ENCODE results near the gene PDLIM5. TPM values are rescaled to one million over a fixed set of nuclear protein-coding genes. Genes with fewer than 3 reads are reported as not detected.
A peak's percentile ranks its signal among the peaks of the same experiment; 100 is the strongest.

PDLIM5 gene
- total RNA-seq, 1 experiment from 2014 or later = 58.0 TPM

- no peak overlapping the region for H4K8ac ChIP-seq (replicated peaks; ENCODE audit: insufficient read length, low read depth, low read length)
- peak overlapping the region; percentile 73 to 97 (median 84) for H3K27ac Mint-ChIP-seq
- peak overlapping the region in 1 of 2 experiments; percentile 1; a peak in 2 of 5 replicates for H3K4me3 Mint-ChIP-seq
- no peak overlapping the region for H2AK5ac ChIP-seq (ENCODE audit: insufficient read length, low read length)
- no peak for DNase-seq
- H3K23ac ChIP-seq (ENCODE audit: insufficient read length, low read depth, low read length) = no peak overlapping the region
- H3K79me1 ChIP-seq (ENCODE audit: insufficient read depth, low read depth, low read length, poor library complexity, severe bottlenecking) = peaks cover 1% of the 10 kb centered on the region
- H2BK15ac ChIP-seq (ENCODE audit: low read depth, low read length) = no peak overlapping the region
- H3K4me1 Mint-ChIP-seq = peaks cover 52 to 53% of the 10 kb centered on the region in 2 experiments
- H4K5ac ChIP-seq (ENCODE audit: insufficient read length, low read depth, low read length) = no peak overlapping the region
- no peak overlapping the region for H2AFZ ChIP-seq (ENCODE audit: low read length)
- H3K9me3 Mint-ChIP-seq = no peaks in the 10 kb centered on the region
- H3K9ac ChIP-seq (ENCODE audit: extremely low read depth, insufficient read length, low read length) = no peak overlapping the region
- H3K27me3 ChIP-seq (ENCODE audit: insufficient read depth, low read length) = no peaks in the 10 kb centered on the region
- H4K20me1 ChIP-seq (ENCODE audit: control insufficient read depth, insufficient read depth, insufficient read length) = no peaks in the 10 kb centered on the region
- no peak overlapping the region for H3K4ac ChIP-seq (ENCODE audit: low read depth, low read length)
- no peak overlapping the region for H3K56ac ChIP-seq (ENCODE audit: insufficient read length, low read depth, low read length)
- no peak overlapping the region for H3K14ac ChIP-seq (ENCODE audit: insufficient read depth, low read length)
- no peaks in the 10 kb centered on the region for H3K9me3 ChIP-seq (ENCODE audit: control insufficient read depth, low read depth, low read length)
- H3K4me2 ChIP-seq (ENCODE audit: insufficient read depth, insufficient read length, low read length) = peak overlapping the region; percentile 23
- no peak overlapping the region for H3K27ac ChIP-seq (ENCODE audit: insufficient read length, low read depth, low read length)
- H3K36me3 Mint-ChIP-seq (ENCODE audit: insufficient read depth in 1 of 3, low read depth in 3 of 3) = peaks cover 0 to 3% (median 2%) of the 10 kb centered on the region in 3 experiments; a peak in 3 of 7 replicates
- no peak overlapping the region for H3T11ph ChIP-seq (ENCODE audit: low read length)
- H3K4me1 ChIP-seq (ENCODE audit: insufficient read depth, low read length) = peaks cover 11% of the 10 kb centered on the region; the same call in 1 of the 2 replicates
- H3K23me2 ChIP-seq (ENCODE audit: insufficient read length, low read depth, low read length, poor library complexity, severe bottlenecking) = no peaks in the 10 kb centered on the region
- no peak overlapping the region for H4K91ac ChIP-seq (ENCODE audit: insufficient read length, low read depth, low read length)
- no peak overlapping the region for H2BK5ac ChIP-seq (ENCODE audit: insufficient read length, low read length)
- TF ChIP-seq CTCF (conservative IDR thresholded peaks at IDR 0.05) = no peak
- H2BK20ac ChIP-seq (ENCODE audit: low read depth, low read length, poor library complexity, severe bottlenecking) = no peak overlapping the region
- H3K18ac ChIP-seq (ENCODE audit: insufficient read length, low read depth, low read length) = no peak overlapping the region
- no peaks in the 10 kb centered on the region for H3K79me2 ChIP-seq (ENCODE audit: insufficient read depth, low read length)
- H2BK12ac ChIP-seq (ENCODE audit: insufficient read length, low read depth, low read length) = no peak overlapping the region
- WGBS (ENCODE audit: extremely low coverage, insufficient read length, low lambda C conversion rate) = no CpG with 5 or more reads among the region's 1 CpG
- no peaks in the 10 kb centered on the region for H3K27me3 Mint-ChIP-seq (ENCODE audit: low read depth)
- H2BK120ac ChIP-seq (ENCODE audit: low read depth, low read length, poor library complexity, severe bottlenecking) = no peak overlapping the region
Measured at GRCh38 chr4:94540476-94540875, 88.7 kb downstream of the PDLIM5 start.

All from H9 (cell line).